ENCODE data around the gene PTH1R. TPM values are rescaled to one million over a fixed set of nuclear protein-coding genes. Genes with fewer than 3 reads are reported as not detected.

The PTH1R gene
- total and polyA plus RNA-seq, 2 experiments from 2014 or later = 0.60 to 1.3 TPM

GRCh38 chr3:46897829-46898320, 20.4 kb downstream of the PTH1R start:
- WGBS, 2 experiments (ENCODE audit: low coverage in 1 of 2, low lambda C conversion rate in 2 of 2, missing lambda C conversion rate in 2 of 2) = 72 to 78% methylated on average over 15 of the region's 15 CpGs
- no peak for DNase-seq

GRCh38 chr3:46898321-46899150, 21.0 kb downstream of the PTH1R start:
- Histone ChIP-seq H3K27me3 (replicated peaks; ENCODE audit: insufficient read depth) (no peaks in the 10 kb centered on the region), H3K9ac (no peak overlapping the region), H3K4me3 (no peak overlapping the region), H3K4me1 (ENCODE audit: insufficient read depth) (peaks cover 2% of the 10 kb centered on the region; the same call in 1 of the 2 replicates), H3F3A (ENCODE audit: insufficient read depth) (no peaks in the 10 kb centered on the region), H3K36me3 (ENCODE audit: low read depth) (no peaks in the 10 kb centered on the region), H3K9me3 (ENCODE audit: low read depth) (no peaks in the 10 kb centered on the region), H3K4me2 (ENCODE audit: unreplicated experiment) (no peak overlapping the region), H2AFZ (no peak overlapping the region), H4K20me1 (ENCODE audit: insufficient read depth) (no peaks in the 10 kb centered on the region), H3K27ac (no peak overlapping the region), H3K9me2 (ENCODE audit: insufficient read depth) (no peaks in the 10 kb centered on the region), H3K79me2 (ENCODE audit: insufficient read depth) (no peaks in the 10 kb centered on the region)
- in situ Hi-C loops (cut with MboI) = loop anchor here (10.0 kb wide), 1 partner anchor 184 kb away; the partner anchor contains the start of gene PRSS50
- DNase-seq = no peak
- TF ChIP-seq EZH2 (IDR thresholded peaks at IDR 0.05; ENCODE audit: insufficient read depth, poor library complexity, severe bottlenecking) (no peak), EZH2phosphoT487 (IDR thresholded peaks at IDR 0.05; ENCODE audit: insufficient read depth, low read depth) (no peak)
- WGBS, 2 experiments (ENCODE audit: low coverage in 1 of 2, low lambda C conversion rate in 2 of 2, missing lambda C conversion rate in 2 of 2) = 78 to 89% methylated on average over 38 to 71 of the region's 71 CpGs

More at GRCh38 chr3:46897829-46898320, 20.4 kb downstream of the PTH1R start:
- Histone ChIP-seq H3K27ac (no peak overlapping the region), H3K9me2 (ENCODE audit: insufficient read depth) (no peaks in the 10 kb centered on the region), H3K79me2 (ENCODE audit: insufficient read depth) (no peaks in the 10 kb centered on the region), H3K4me1 (ENCODE audit: insufficient read depth) (no peaks in the 10 kb centered on the region), H3K27me3 (replicated peaks; ENCODE audit: insufficient read depth) (no peaks in the 10 kb centered on the region), H3K4me2 (ENCODE audit: unreplicated experiment) (no peak overlapping the region), H3K4me3 (no peak overlapping the region), H2AFZ (no peak overlapping the region), H3F3A (ENCODE audit: insufficient read depth) (no peaks in the 10 kb centered on the region), H3K9me3 (ENCODE audit: low read depth) (no peaks in the 10 kb centered on the region), H4K20me1 (ENCODE audit: insufficient read depth) (no peaks in the 10 kb centered on the region), H3K36me3 (ENCODE audit: low read depth) (no peaks in the 10 kb centered on the region), H3K9ac (no peak overlapping the region)
- TF ChIP-seq EZH2phosphoT487 (IDR thresholded peaks at IDR 0.05; ENCODE audit: insufficient read depth, low read depth) (no peak), EZH2 (IDR thresholded peaks at IDR 0.05; ENCODE audit: insufficient read depth, poor library complexity, severe bottlenecking) (no peak)
- in situ Hi-C loops (cut with MboI) = loop anchor here (10.0 kb wide), 1 partner anchor 183 kb away; the partner anchor contains the start of gene PRSS50

- no peaks in the 10 kb centered on the region for H3K27me3 ChIP-seq (replicated peaks; ENCODE audit: insufficient read depth)
- H2AFZ ChIP-seq = no peak overlapping the region
- no peaks in the 10 kb centered on the region for H3K9me2 ChIP-seq (ENCODE audit: insufficient read depth)
- no peaks in the 10 kb centered on the region for H3K9me3 ChIP-seq (ENCODE audit: low read depth)
- H3K27ac ChIP-seq = no peak overlapping the region
- peaks cover 3% of the 10 kb centered on the region; the same call in 1 of the 2 replicates for H3K4me1 ChIP-seq (ENCODE audit: insufficient read depth)
- H3K4me3 ChIP-seq = no peak overlapping the region
- H3K79me2 ChIP-seq (ENCODE audit: insufficient read depth) = no peaks in the 10 kb centered on the region
- WGBS, 2 experiments (ENCODE audit: low coverage in 1 of 2, low lambda C conversion rate in 2 of 2, missing lambda C conversion rate in 2 of 2) = 84 to 86% methylated on average over 18 to 22 of the region's 22 CpGs
- no peak overlapping the region for H3K9ac ChIP-seq
- DNase-seq = no peak
- H3K36me3 ChIP-seq (ENCODE audit: low read depth) = no peaks in the 10 kb centered on the region
- no peaks in the 10 kb centered on the region for H3F3A ChIP-seq (ENCODE audit: insufficient read depth)
- H4K20me1 ChIP-seq (ENCODE audit: insufficient read depth) = no peaks in the 10 kb centered on the region
- TF ChIP-seq EZH2phosphoT487 (IDR thresholded peaks at IDR 0.05; ENCODE audit: insufficient read depth, low read depth) (no peak), EZH2 (IDR thresholded peaks at IDR 0.05; ENCODE audit: insufficient read depth, poor library complexity, severe bottlenecking) (no peak)
- in situ Hi-C loops (cut with MboI) = loop anchor here (10.0 kb wide), 1 partner anchor 185 kb away; the partner anchor contains the start of gene PRSS50
- no peak overlapping the region for H3K4me2 ChIP-seq (ENCODE audit: unreplicated experiment)
Observed at GRCh38 chr3:46899151-46900006, 21.9 kb downstream of the PTH1R start.

- TF ChIP-seq EZH2 (IDR thresholded peaks at IDR 0.05; ENCODE audit: insufficient read depth, poor library complexity, severe bottlenecking) (no peak), EZH2phosphoT487 (IDR thresholded peaks at IDR 0.05; ENCODE audit: insufficient read depth, low read depth) (no peak)
- Histone ChIP-seq H2AFZ (no peak overlapping the region), H3K79me2 (ENCODE audit: insufficient read depth) (no peaks in the 10 kb centered on the region), H3K9me3 (ENCODE audit: low read depth) (no peaks in the 10 kb centered on the region), H3F3A (ENCODE audit: insufficient read depth) (no peaks in the 10 kb centered on the region), H4K20me1 (ENCODE audit: insufficient read depth) (no peaks in the 10 kb centered on the region), H3K4me3 (no peak overlapping the region), H3K4me1 (ENCODE audit: insufficient read depth) (peaks cover 3% of the 10 kb centered on the region; the same call in 1 of the 2 replicates), H3K9ac (no peak overlapping the region), H3K27ac (no peak overlapping the region), H3K4me2 (ENCODE audit: unreplicated experiment) (no peak overlapping the region), H3K36me3 (ENCODE audit: low read depth) (no peaks in the 10 kb centered on the region), H3K27me3 (replicated peaks; ENCODE audit: insufficient read depth) (no peaks in the 10 kb centered on the region), H3K9me2 (ENCODE audit: insufficient read depth) (no peaks in the 10 kb centered on the region)
- in situ Hi-C loops (cut with MboI) = no loop called here
- DNase-seq = no peak
- 65 to 66% methylated on average over 5 of the region's 5 CpGs for WGBS, 2 experiments (ENCODE audit: low coverage in 1 of 2, low lambda C conversion rate in 2 of 2, missing lambda C conversion rate in 2 of 2)
Observed at GRCh38 chr3:46900007-46900292, 22.4 kb downstream of the PTH1R start.
